H1 (cell line): Measurements from ENCODE around the gene HOXC11. TPM values are rescaled to one million over a fixed set of nuclear protein-coding genes. Genes with fewer than 3 reads are reported as not detected.
A peak's percentile ranks its signal among the peaks of the same experiment; 100 is the strongest.

Source experiments
- CTCF ChIA-PET: fragments of 300-600 bp; sonication (Branson Sonifier 250); formaldehyde crosslinking; loops from one replicate; lab custom pipeline; 2021; ENCODE audit not compliant: partially characterized antibody; lab: Charles Lee
- POLR2A ChIA-PET: fragments of 300-600 bp; sonication (Branson Sonifier 250); formaldehyde crosslinking; loops from one replicate; lab custom pipeline; 2021; ENCODE audit warnings: inconsistent platforms; ENCODE audit not compliant: partially characterized antibody; lab: Charles Lee
- DNase-seq, 2 experiments: peaks; one replicate each; pipeline versions ENCODE4 v3.0.0 to v3.0.0-alpha.2; 2010 to 2022; ENCODE audit warnings: low spot score in 2 of 2, low read depth in 1 of 2, mixed read lengths in 1 of 2
- FAIRE-seq: peaks from 2 replicates; lab custom pipeline; 2011; peaks lifted over from hg19 to GRCh38; lab: Jason Lieb, UNC
- H2AFZ ChIP-seq: 2 replicates; pipeline ENCODE4 v1.8.1; 2012; ENCODE audit warnings: low read length, inconsistent platforms
- H2AK5ac ChIP-seq: 2 replicates; pipeline ENCODE4 v1.6.1; 2013; ENCODE audit warnings: low read depth, low read length
- H2BK120ac ChIP-seq: replicated peaks from 2 replicates; pipeline ENCODE3; 2013; ENCODE audit warnings: low read depth, low read length, inconsistent platforms
- H2BK12ac ChIP-seq: 2 replicates; pipeline ENCODE4 v1.6.1; 2013; ENCODE audit warnings: low read depth, low read length
- H2BK15ac ChIP-seq: 2 replicates; pipeline ENCODE4 v1.6.1; 2013; ENCODE audit warnings: low read length
- H2BK20ac ChIP-seq: 2 replicates; pipeline ENCODE4 v1.6.1; 2013; ENCODE audit warnings: low read length
- H2BK5ac ChIP-seq: 2 replicates; pipeline ENCODE4 v1.6.1; 2013; ENCODE audit warnings: low read depth, low read length
- H3K14ac ChIP-seq: 2 replicates; pipeline ENCODE4 v1.6.1; 2013; ENCODE audit warnings: inconsistent platforms; ENCODE audit not compliant: insufficient read length
- H3K18ac ChIP-seq: 2 replicates; pipeline ENCODE4 v1.6.1; 2013; ENCODE audit warnings: low read length; ENCODE audit errors: extremely low read depth
- H3K23ac ChIP-seq: 2 replicates; pipeline ENCODE4 v1.6.1; 2013; ENCODE audit warnings: inconsistent platforms; ENCODE audit not compliant: insufficient read length
- H3K23me2 ChIP-seq: 2 replicates; pipeline ENCODE4 v1.6.1; 2013; ENCODE audit warnings: low read depth, low read length
- H3K27ac ChIP-seq: 2 replicates; pipeline ENCODE4 v1.6.1; 2011; ENCODE audit warnings: low read depth, low read length, inconsistent platforms
- H3K27me3 ChIP-seq, 4 experiments: replicated peaks in 1 of 4; 1 replicate in 1 of 4; 2 replicates in 3 of 4; pipeline versions ENCODE4 v1.6.1 to v1.8.1; 2011 to 2013; ENCODE audit warnings: low read length in 3 of 4, mild to moderate bottlenecking in 3 of 4, inconsistent platforms in 2 of 4, mixed read lengths in 2 of 4, moderate library complexity in 1 of 4; ENCODE audit not compliant: control insufficient read depth in 3 of 4, insufficient read depth in 3 of 4; ENCODE audit errors: extremely low read depth in 1 of 4
- H3K36me3 ChIP-seq, 4 experiments: 2 replicates each; pipeline versions ENCODE4 v1.6.1 to v1.8.1; 2011 to 2013; ENCODE audit warnings: mild to moderate bottlenecking in 4 of 4, low read length in 3 of 4, moderate library complexity in 2 of 4, control low read depth in 1 of 4, inconsistent platforms in 1 of 4; ENCODE audit not compliant: insufficient read depth in 4 of 4, control insufficient read depth in 2 of 4
- H3K4ac ChIP-seq: replicated peaks from 2 replicates; pipeline ENCODE3; 2013; ENCODE audit warnings: low read length, low read depth, mixed read lengths, inconsistent platforms; ENCODE audit not compliant: insufficient read length
- H3K4me1 ChIP-seq, 4 experiments: replicated peaks in 1 of 4; 1 replicate in 1 of 4; 2 replicates in 3 of 4; pipeline versions ENCODE4 v1.6.1 to v1.8.1; 2011 to 2013; ENCODE audit warnings: low read length in 3 of 4, inconsistent platforms in 2 of 4, mixed read lengths in 1 of 4; ENCODE audit not compliant: insufficient read depth in 4 of 4, control insufficient read depth in 3 of 4
- H3K4me2 ChIP-seq, 2 experiments: 2 replicates each; pipeline versions ENCODE4 v1.6.1 to v1.8.1; 2011 to 2013; ENCODE audit warnings: low read depth in 2 of 2, low read length in 2 of 2, control low read depth in 1 of 2, inconsistent platforms in 1 of 2, mild to moderate bottlenecking in 1 of 2; ENCODE audit not compliant: insufficient read depth in 1 of 2
- H3K4me3 ChIP-seq, 4 experiments: fragments of 200-600, 300-600 bp in 1 of 4; sonication (generic), shearing (Covaris generic), sonication (Bioruptor Twin) in 1 of 4; 2 replicates each; pipeline versions ENCODE4 v1.5.1 to v1.8.1; 2011 to 2016; ENCODE audit warnings: low read length in 4 of 4, low read depth in 3 of 4, control low read depth in 2 of 4, inconsistent platforms in 2 of 4, mild to moderate bottlenecking in 2 of 4, mixed read lengths in 1 of 4, moderate library complexity in 1 of 4; ENCODE audit not compliant: insufficient read depth in 2 of 4; ENCODE audit errors: extremely low read depth in 1 of 4
- H3K56ac ChIP-seq: replicated peaks from 2 replicates; pipeline ENCODE3; 2013; ENCODE audit warnings: low read depth, mild to moderate bottlenecking, mixed read lengths, low read length, inconsistent platforms; ENCODE audit not compliant: insufficient read length
- H3K79me1 ChIP-seq: 2 replicates; pipeline ENCODE4 v1.6.1; 2013; ENCODE audit warnings: low read depth, low read length, control low read depth
- H3K79me2 ChIP-seq, 2 experiments: 2 replicates each; pipeline versions ENCODE4 v1.6.1 to v1.8.1; 2012 to 2013; ENCODE audit warnings: low read length in 2 of 2, mild to moderate bottlenecking in 2 of 2, inconsistent platforms in 1 of 2; ENCODE audit not compliant: insufficient read depth in 2 of 2, control insufficient read depth in 1 of 2
- H3K9ac ChIP-seq, 4 experiments: replicated peaks in 1 of 4; 1 replicate in 1 of 4; 2 replicates in 3 of 4; pipeline versions ENCODE4 v1.6.1 to v1.8.1; 2011 to 2013; ENCODE audit warnings: low read depth in 3 of 4, low read length in 3 of 4, control low read depth in 2 of 4, mild to moderate bottlenecking in 2 of 4, moderate library complexity in 2 of 4, inconsistent platforms in 1 of 4; ENCODE audit errors: extremely low read depth in 1 of 4
- H3K9me3 ChIP-seq, 2 experiments: 2 replicates each; pipeline versions ENCODE4 v1.6.1 to v1.8.1; 2012 to 2013; ENCODE audit warnings: mild to moderate bottlenecking in 2 of 2, moderate library complexity in 2 of 2, control low read depth in 1 of 2, inconsistent platforms in 1 of 2, low read depth in 1 of 2, low read length in 1 of 2, mixed read lengths in 1 of 2; ENCODE audit not compliant: insufficient read depth in 2 of 2
- H4K20me1 ChIP-seq, 2 experiments: replicated peaks in 1 of 2; 2 replicates each; pipeline versions ENCODE3 to v1.8.1; 2011 to 2013; ENCODE audit warnings: inconsistent platforms in 2 of 2, low read length in 2 of 2, mild to moderate bottlenecking in 1 of 2; ENCODE audit not compliant: insufficient read depth in 2 of 2, control insufficient read depth in 1 of 2
- H4K5ac ChIP-seq: 2 replicates; pipeline ENCODE4 v1.6.1; 2013; ENCODE audit warnings: low read length, low read depth, mixed read lengths, inconsistent platforms; ENCODE audit not compliant: insufficient read length
- H4K8ac ChIP-seq: 2 replicates; pipeline ENCODE4 v1.8.0; 2013; ENCODE audit warnings: mild to moderate bottlenecking, moderate library complexity, low read length, inconsistent platforms; ENCODE audit not compliant: insufficient read depth; ENCODE audit errors: extremely low read depth
- H4K91ac ChIP-seq: replicated peaks from 2 replicates; pipeline ENCODE3; 2013; ENCODE audit warnings: low read length, mixed read lengths, inconsistent platforms; ENCODE audit not compliant: insufficient read length
- E2F6 ChIP-seq: IDR thresholded peaks from 2 replicates; pipeline ENCODE4 v1.6.1; 2012; ENCODE audit warnings: inconsistent platforms
- EP300 ChIP-seq, 2 experiments: IDR thresholded peaks; 1 replicate in 1 of 2; 2 replicates in 1 of 2; pipeline ENCODE4 v1.6.1; 2011 to 2012; ENCODE audit warnings: low read depth in 2 of 2, low read length in 2 of 2, mild to moderate bottlenecking in 2 of 2, borderline replicate concordance in 1 of 2, inconsistent platforms in 1 of 2, moderate library complexity in 1 of 2
- EZH2 ChIP-seq: fragments of 200-600 bp; sonication (generic); IDR thresholded peaks from 2 replicates; pipeline ENCODE4 v1.7.1; 2012; ENCODE audit warnings: low read depth, mild to moderate bottlenecking, moderate library complexity, low read length, inconsistent platforms; ENCODE audit not compliant: severe bottlenecking
- FOSL1 ChIP-seq: IDR thresholded peaks from 2 replicates; pipeline ENCODE4 v1.6.1; 2011; ENCODE audit warnings: mild to moderate bottlenecking, low read depth, low read length, moderate library complexity; ENCODE audit not compliant: insufficient read depth
- KDM4A ChIP-seq: IDR thresholded peaks from one replicate; pipeline ENCODE4 v1.7.1; 2012; ENCODE audit warnings: low read depth, mild to moderate bottlenecking, moderate library complexity, low read length, inconsistent platforms; ENCODE audit not compliant: severe bottlenecking
- NANOG ChIP-seq: IDR thresholded peaks from 2 replicates; pipeline ENCODE4 v1.6.1; 2011; ENCODE audit warnings: low read length, low read depth, mild to moderate bottlenecking, inconsistent platforms; ENCODE audit not compliant: insufficient read depth, poor library complexity, severe bottlenecking
- POLR2A ChIP-seq, 2 experiments: IDR thresholded peaks; 1 replicate in 1 of 2; 2 replicates in 1 of 2; pipeline ENCODE4 v1.6.1; 2011; ENCODE audit warnings: low read depth in 2 of 2, low read length in 2 of 2, mild to moderate bottlenecking in 2 of 2; ENCODE audit errors: control extremely low read depth in 1 of 2
- RNF2 ChIP-seq: fragments of 200-900, 300-1000 bp; sonication (generic); IDR thresholded peaks from 2 replicates; pipeline ENCODE4 v1.7.1; 2016; ENCODE audit warnings: borderline replicate concordance, low read depth, mild to moderate bottlenecking, antibody characterized with exemption, low read length; ENCODE audit not compliant: poor library complexity, severe bottlenecking; ENCODE audit errors: missing control alignments
- SIN3A ChIP-seq, 2 experiments: IDR thresholded peaks in 1 of 2; conservative IDR thresholded peaks in 1 of 2; 2 replicates each; pipeline ENCODE4 v1.6.1; 2011 to 2012; ENCODE audit warnings: low read length in 2 of 2, improper control_type of control experiment in 1 of 2, low read depth in 1 of 2, mild to moderate bottlenecking in 1 of 2
- SUZ12 ChIP-seq: fragments of 200-600 bp; sonication (generic); IDR thresholded peaks from 2 replicates; pipeline ENCODE4 v1.6.1; 2012; ENCODE audit warnings: mild to moderate bottlenecking, inconsistent platforms, low read length, moderate library complexity, mixed read lengths
- YY1 ChIP-seq: IDR thresholded peaks from 2 replicates; pipeline ENCODE4 v1.6.1; 2011; ENCODE audit warnings: low read depth, mild to moderate bottlenecking, low read length
- WGBS, 2 experiments: shearing (Covaris generic) in 1 of 2; methylation state at CpG; one replicate each; pipeline versions ENCODE4 v1.1.6 to v1.1.7; 2013 to 2015; ENCODE audit warnings: low lambda C conversion rate in 2 of 2, mixed read lengths in 2 of 2, inconsistent platforms in 1 of 2, low coverage in 1 of 2, missing lambda C conversion rate in 1 of 2; ENCODE audit not compliant: insufficient replicate concordance in 2 of 2, insufficient coverage in 1 of 2, insufficient read length in 1 of 2; ENCODE audit errors: extremely low coverage in 1 of 2, missing lambda C conversion rate in 1 of 2; 5-methylcytosine and 5-hydroxymethylcytosine counted together
- polyA plus RNA-seq, 7 experiments: library from polyadenylated mRNA; depleted of rRNA in 3 of 7; stranded (reverse) in 5 of 7; unstranded in 2 of 7; fragments of >200 nt in 5 of 7; fragments of 200-250 nt in 2 of 7; gene quantifications; 1 replicate in 5 of 7; 2 replicates in 1 of 7; 4 replicates in 1 of 7; pipeline versions ENCODE4 v1.2.1 to v1.2.3, GENCODE V29; 2011 to 2013; ENCODE audit warnings: missing spikeins in 2 of 7, mixed read lengths in 2 of 7
- total RNA-seq: library from RNA; stranded (reverse); fragmentation: NEBNext Ultra II Directional; extraction: Animal tissue kit (Norgen Biotek cat#: 25700); gene quantifications from 2 replicates; pipeline ENCODE4 v1.2.1, GENCODE V29; 2021

HOXC11 gene
- total and polyA plus RNA-seq, 2 of the 8 experiments (the other 6 are each of a cell fraction or from before 2014, with no cell fraction given) = not detected

- Histone ChIP-seq H3K36me3 (peaks cover 0 to 5% (median 0%) of the 10 kb centered on the region in 4 experiments; a peak in 1 of 8 replicates), H2BK120ac (no peak overlapping the region), H3K18ac (no peak overlapping the region), H4K5ac (no peak overlapping the region), H3K79me1 (no peaks in the 10 kb centered on the region), H2AK5ac (no peak overlapping the region), H3K14ac (no peak overlapping the region), H3K4me3 (no peak overlapping the region), H2BK5ac (no peak overlapping the region), H4K91ac (no peak overlapping the region), H3K4ac (no peak overlapping the region), H3K9ac (no peak overlapping the region), H2BK15ac (no peak overlapping the region), H3K27me3 (peaks cover 98 to 100% (median 100%) of the 10 kb centered on the region in 4 experiments), H4K20me1 (peaks cover 5 to 32% of the 10 kb centered on the region in 2 experiments), H3K23me2 (peaks cover 2% of the 10 kb centered on the region; the same call in 1 of the 2 replicates), H3K56ac (no peak overlapping the region), H2BK12ac (no peak overlapping the region), H4K8ac (no peak overlapping the region), H2BK20ac (no peak overlapping the region), H3K23ac (no peak overlapping the region), H3K4me1 (peaks cover 0 to 8% (median 2%) of the 10 kb centered on the region in 4 experiments; a peak in 4 of 7 replicates), H3K79me2 (no peaks in the 10 kb centered on the region), H3K4me2 (no peak overlapping the region), H3K9me3 (no peaks in the 10 kb centered on the region), H2AFZ (no peak overlapping the region), H3K27ac (no peak overlapping the region)
- no peak for FAIRE-seq
- DNase-seq = no peak
- ChIA-PET CTCF (interaction anchor here (1.1 to 11.3 kb wide), 7 partner anchors 12 to 205 kb away, joined by 3 to 172 read pairs (median 91); partner anchors contain the start of genes HOXC10, HOXC5 and HOXC6), POLR2A (interaction anchor here (0.9 kb wide), 1 partner anchor 21 kb away, joined by 3 read pairs; no protein-coding TSS in a partner anchor)
- WGBS, 2 experiments = 27% methylated on average over 14 of the region's 19 CpGs; no CpG with 5 or more reads in 1 of the 2 experiments
- TF ChIP-seq E2F6 (no peak), KDM4A (no peak), SIN3A (conservative IDR thresholded peaks at IDR 0.05 in 1 of 2, IDR thresholded peaks at IDR 0.05 in 1 of 2; ENCODE audit: low read depth in 1 of 2, low read length in 2 of 2) (no peak), RNF2 (peak; percentile 47), EZH2 (peak; percentile 79), POLR2A (IDR thresholded peaks at IDR 0.05; ENCODE audit: control extremely low read depth in 1 of 2, low read depth in 2 of 2, low read length in 2 of 2) (no peak), SUZ12 (peak; percentile 12), YY1 (no peak), EP300 (IDR thresholded peaks at IDR 0.05; ENCODE audit: borderline replicate concordance in 1 of 2, low read depth in 2 of 2, low read length in 2 of 2) (no peak), FOSL1 (no peak), NANOG (no peak)
These were observed 30.0 kb downstream of the HOXC11 start for GRCh38 chr12:54002915-54003389.
